IMR-90 (cell line): ENCODE data around the gene ACBD7. TPM values are rescaled to one million over a fixed set of nuclear protein-coding genes. Genes with fewer than 3 reads are reported as not detected.

Experiments used
- ATAC-seq: fragments of 200-7000 bp; cut with Tn5 transposase; 2 replicates; pipeline ENCODE4 v1.9.1; 2020; ENCODE audit warnings: low read depth, mild to moderate bottlenecking, moderate library complexity
- BruUV-seq: library from RNA; stranded (reverse); fragments of 400-500 nt; replicated peaks from 2 replicates; lab custom pipeline; 2021; lab: Mats Ljungman, UMichigan
- CTCF ChIA-PET: fragments of 300-600 bp; formaldehyde crosslinking; extraction: SDS; loops from one replicate; lab custom pipeline; 2021; ENCODE audit warnings: antibody characterized with exemption; lab: Yijun Ruan, JAX
- POLR2A ChIA-PET: fragments of 300-600 bp; sonication (Branson Sonifier 250); formaldehyde crosslinking; loops from one replicate; lab custom pipeline; 2022; ENCODE audit warnings: antibody characterized with exemption; ENCODE audit not compliant: unreplicated experiment; lab: Charles Lee
- DNase-seq: peaks from one replicate; pipeline ENCODE4 v3.0.0; 2013
- H2AFZ ChIP-seq: replicated peaks from 2 replicates; pipeline ENCODE3; 2013; ENCODE audit warnings: low read length, mild to moderate bottlenecking; ENCODE audit not compliant: poor library complexity
- H2AK5ac ChIP-seq: 2 replicates; pipeline ENCODE4 v1.6.1; 2013; ENCODE audit warnings: low read depth, low read length, inconsistent platforms
- H2AK9ac ChIP-seq: replicated peaks from 2 replicates; pipeline ENCODE3; 2013; ENCODE audit warnings: mild to moderate bottlenecking, low read depth, low read length, moderate library complexity; ENCODE audit not compliant: poor library complexity
- H2BK120ac ChIP-seq: 2 replicates; pipeline ENCODE4 v1.6.1; 2013; ENCODE audit warnings: low read depth, low read length, inconsistent platforms
- H2BK15ac ChIP-seq: 3 replicates; pipeline ENCODE4 v1.6.1; 2013; ENCODE audit warnings: low read depth, low read length, inconsistent platforms
- H2BK20ac ChIP-seq: 2 replicates; pipeline ENCODE4 v1.6.1; 2013; ENCODE audit warnings: low read depth, mild to moderate bottlenecking, inconsistent platforms, low read length, moderate library complexity
- H2BK5ac ChIP-seq: 2 replicates; pipeline ENCODE4 v1.6.1; 2013; ENCODE audit warnings: mild to moderate bottlenecking, low read depth, low read length, inconsistent platforms; ENCODE audit not compliant: poor library complexity, severe bottlenecking
- H3K14ac ChIP-seq: replicated peaks from 2 replicates; pipeline ENCODE4 v1.6.1; 2013; ENCODE audit warnings: low read depth, low read length, inconsistent platforms
- H3K18ac ChIP-seq: 2 replicates; pipeline ENCODE4 v1.6.1; 2013; ENCODE audit warnings: low read depth, low read length, control low read depth
- H3K23ac ChIP-seq: 2 replicates; pipeline ENCODE4 v1.6.1; 2013; ENCODE audit warnings: low read depth, low read length, inconsistent platforms
- H3K27ac ChIP-seq: 2 replicates; pipeline ENCODE4 v1.5.1; 2013; ENCODE audit warnings: mild to moderate bottlenecking, control low read depth, low read length; ENCODE audit not compliant: insufficient read depth
- H3K27me3 ChIP-seq: 2 replicates; pipeline ENCODE4 v1.6.1; 2013; ENCODE audit warnings: low read length; ENCODE audit not compliant: control insufficient read depth, insufficient read depth
- H3K36me3 ChIP-seq: 2 replicates; pipeline ENCODE4 v1.6.1; 2013; ENCODE audit warnings: low read length, mixed read lengths; ENCODE audit not compliant: control insufficient read depth, insufficient read depth
- H3K4ac ChIP-seq: 2 replicates; pipeline ENCODE4 v1.6.1; 2013; ENCODE audit warnings: low read depth, low read length, inconsistent platforms
- H3K4me1 ChIP-seq: 2 replicates; pipeline ENCODE4 v1.6.1; 2013; ENCODE audit warnings: low read length, mixed read lengths; ENCODE audit not compliant: control insufficient read depth, insufficient read depth
- H3K4me2 ChIP-seq: 2 replicates; pipeline ENCODE4 v1.6.1; 2013; ENCODE audit warnings: low read depth, mild to moderate bottlenecking, control low read depth, low read length, moderate library complexity
- H3K4me3 ChIP-seq: 2 replicates; pipeline ENCODE4 v1.5.1; 2013; ENCODE audit warnings: low read depth, mild to moderate bottlenecking, control low read depth, low read length, moderate library complexity; ENCODE audit not compliant: insufficient read depth
- H3K56ac ChIP-seq: 2 replicates; pipeline ENCODE4 v1.6.1; 2013; ENCODE audit warnings: low read length, inconsistent platforms; ENCODE audit not compliant: insufficient read depth; ENCODE audit errors: extremely low read depth
- H3K79me1 ChIP-seq, 2 experiments: 2 replicates each; pipeline ENCODE4 v1.6.1; 2013; ENCODE audit warnings: low read length in 2 of 2, inconsistent platforms in 1 of 2, low read depth in 1 of 2
- H3K9ac ChIP-seq: 2 replicates; pipeline ENCODE4 v1.6.1; 2013; ENCODE audit warnings: low read depth, low read length, control low read depth
- H3K9me1 ChIP-seq: 2 replicates; pipeline ENCODE4 v1.6.1; 2013; ENCODE audit warnings: low read length, inconsistent platforms; ENCODE audit not compliant: insufficient read depth
- H3K9me3 ChIP-seq: 2 replicates; pipeline ENCODE4 v1.6.1; 2013; ENCODE audit warnings: low read length; ENCODE audit not compliant: control insufficient read depth, insufficient read depth
- H4K20me1 ChIP-seq: 2 replicates; pipeline ENCODE4 v1.6.1; 2013; ENCODE audit warnings: low read length, inconsistent platforms; ENCODE audit not compliant: insufficient read depth
- H4K5ac ChIP-seq: 2 replicates; pipeline ENCODE4 v1.6.1; 2013; ENCODE audit warnings: mild to moderate bottlenecking, low read depth, low read length, control low read depth
- H4K8ac ChIP-seq, 2 experiments: 2 replicates each; pipeline ENCODE4 v1.6.1; 2013; ENCODE audit warnings: low read depth in 2 of 2, low read length in 2 of 2, control low read depth in 1 of 2, inconsistent platforms in 1 of 2
- H4K91ac ChIP-seq: 2 replicates; pipeline ENCODE4 v1.6.1; 2013; ENCODE audit warnings: low read depth, low read length, inconsistent platforms; ENCODE audit not compliant: insufficient read depth
- BHLHE40 ChIP-seq: fragments of 150-350 bp; IDR thresholded peaks from 2 replicates; pipeline ENCODE4 v1.6.1; 2016; ENCODE audit warnings: mild to moderate bottlenecking, low read depth, low read length
- CEBPB ChIP-seq: IDR thresholded peaks from 2 replicates; pipeline ENCODE4 v1.6.1; 2012; ENCODE audit warnings: low read depth, low read length, improper control_type of control experiment
- CHD1 ChIP-seq: IDR thresholded peaks from 2 replicates; pipeline ENCODE4 v1.6.1; 2012; ENCODE audit warnings: low read depth, low read length, improper control_type of control experiment
- FOS ChIP-seq: fragments of 150-350 bp; IDR thresholded peaks from 2 replicates; pipeline ENCODE4 v1.6.1; 2016; ENCODE audit warnings: low read depth, low read length
- MAFK ChIP-seq: IDR thresholded peaks from 2 replicates; pipeline ENCODE4 v1.6.1; 2012; ENCODE audit warnings: low read depth, low read length, improper control_type of control experiment
- MAZ ChIP-seq: IDR thresholded peaks from 2 replicates; pipeline ENCODE4 v1.6.1; 2012; ENCODE audit warnings: low read depth, mild to moderate bottlenecking, low read length, improper control_type of control experiment, moderate library complexity, borderline replicate concordance
- MXI1 ChIP-seq: IDR thresholded peaks from 2 replicates; pipeline ENCODE4 v1.6.1; 2012; ENCODE audit warnings: low read depth, mild to moderate bottlenecking, low read length, moderate library complexity, borderline replicate concordance
- NFE2L2 ChIP-seq: fragments of 150-350 bp; IDR thresholded peaks from 2 replicates; pipeline ENCODE4 v1.6.1; 2016; ENCODE audit warnings: low read depth, mild to moderate bottlenecking, low read length
- POLR2A ChIP-seq: IDR thresholded peaks from 2 replicates; pipeline ENCODE4 v1.6.1; 2012; ENCODE audit warnings: mild to moderate bottlenecking, low read depth, low read length
- RAD21 ChIP-seq: IDR thresholded peaks from 2 replicates; pipeline ENCODE4 v1.6.1; 2012; ENCODE audit warnings: low read length, improper control_type of control experiment
- RCOR1 ChIP-seq: IDR thresholded peaks from 2 replicates; pipeline ENCODE4 v1.6.1; 2012; ENCODE audit warnings: mild to moderate bottlenecking, low read length, improper control_type of control experiment; ENCODE audit not compliant: insufficient replicate concordance
- RFX5 ChIP-seq: IDR thresholded peaks from 2 replicates; pipeline ENCODE4 v1.8.0; 2012; ENCODE audit warnings: low read depth, mild to moderate bottlenecking, low read length, moderate library complexity
- SMC3 ChIP-seq: fragments of 150-350 bp; IDR thresholded peaks from 2 replicates; pipeline ENCODE4 v1.6.1; 2016; ENCODE audit warnings: low read depth, mild to moderate bottlenecking, antibody characterized with exemption, low read length, moderate library complexity
- WGBS, 2 experiments: methylation state at CpG; one replicate each; pipeline versions ENCODE4 v1.1.5 to v1.1.7; 2013; ENCODE audit warnings: missing lambda C conversion rate in 2 of 2; ENCODE audit not compliant: insufficient read length in 1 of 2; ENCODE audit errors: extremely low coverage in 2 of 2; 5-methylcytosine and 5-hydroxymethylcytosine counted together
- dilution Hi-C: fragments of 300-500 bp; cut with HindIII; formaldehyde crosslinking; loops from one replicate; pipeline ENCODE4 v1.14.3; 2018; ENCODE audit warnings: low sequenced_read_pairs; ENCODE audit not compliant: unreplicated experiment
- in situ Hi-C: fragments of 300-500 bp; cut with MboI; formaldehyde crosslinking; loops from 3 replicates; pipeline ENCODE4 v1.14.3; 2019; ENCODE audit warnings: low sequenced_read_pairs, inconsistent platforms, mixed read lengths
- intact Hi-C: fragments of 100-400 bp; cut with micrococcal nuclease; formaldehyde crosslinking; loops from 2 replicates; pipeline ENCODE4 v1.10.0; 2022
- polyA plus RNA-seq, 3 experiments: library from polyadenylated mRNA; depleted of rRNA; stranded (reverse); fragments of >200 nt; gene quantifications; 2 replicates each; pipeline ENCODE4 v1.2.3, GENCODE V29; 2012; ENCODE audit warnings: low replicate concordance in 1 of 3
- total RNA-seq: library from RNA; depleted of rRNA; stranded (reverse); fragments of >200 nt; gene quantifications from 2 replicates; pipeline ENCODE4 v1.2.3, GENCODE V29; 2012
- TF ChIP-seq, protein P1 (sequence below): conservative IDR thresholded peaks from 2 replicates; pipeline ENCODE4 v1.5.1; 2012; ENCODE audit warnings: mild to moderate bottlenecking, low read depth, low read length, improper control_type of control experiment
- TF ChIP-seq, protein P2 (sequence below): fragments of 150-350 bp; IDR thresholded peaks from 2 replicates; pipeline ENCODE4 v1.6.1; 2016; ENCODE audit warnings: low read depth, mild to moderate bottlenecking, low read length, moderate library complexity, borderline replicate concordance
- TF ChIP-seq, protein P3 (sequence below): fragments of 150-350 bp; IDR thresholded peaks from 2 replicates; pipeline ENCODE4 v1.6.1; 2017; ENCODE audit warnings: mild to moderate bottlenecking, antibody characterized with exemption, low read length, low read depth

Gene ACBD7
- total and polyA plus RNA-seq, 2 of the 4 experiments (the other 2 are of a cell fraction): 0.29 to 0.54 TPM

DNA sequence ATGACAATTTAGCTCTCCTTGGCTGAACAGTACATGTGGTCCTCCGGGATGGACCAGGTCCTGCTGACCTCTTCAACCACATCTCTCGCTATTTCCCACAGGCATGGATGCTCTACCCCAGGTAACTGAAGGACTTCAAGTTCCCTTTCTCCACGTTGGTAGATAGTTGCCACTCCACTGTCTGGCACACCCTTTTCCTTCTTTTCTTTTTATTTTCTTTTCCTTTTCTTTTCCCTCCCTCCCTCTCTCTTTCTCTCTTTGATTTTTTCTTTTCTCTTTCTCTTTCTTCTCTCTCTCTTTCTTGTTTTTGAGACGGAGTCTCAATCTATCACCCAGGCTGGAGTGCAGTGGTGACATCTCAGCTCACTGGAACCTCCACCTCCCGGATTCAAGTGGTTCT, 2.8 kb upstream of the ACBD7 start:
- no peak overlapping the region for H3K4ac ChIP-seq
- no peaks in the 10 kb centered on the region for H3K79me1 ChIP-seq
- H2AK5ac ChIP-seq: no peak overlapping the region
- no peaks in the 10 kb centered on the region for H3K9me3 ChIP-seq
- H3K4me3 ChIP-seq: no peak overlapping the region
- peaks cover under 1% of the 10 kb centered on the region; the same call in 1 of the 2 replicates for H3K9me1 ChIP-seq
- H3K36me3 ChIP-seq: no peaks in the 10 kb centered on the region
- ATAC-seq (no peak), DNase-seq (no peak)
- no peaks in the 10 kb centered on the region for H4K20me1 ChIP-seq
- H2BK15ac ChIP-seq: no peak overlapping the region
- H3K4me2 ChIP-seq: no peak overlapping the region
- no peak overlapping the region for H3K9ac ChIP-seq
- no peak overlapping the region for H2BK20ac ChIP-seq
- no peak overlapping the region for H2AK9ac ChIP-seq
- no peak overlapping the region for H4K8ac ChIP-seq
- in situ Hi-C loops: loop anchor here (25.0 kb wide), 1 partner anchor 579 kb away; no protein-coding TSS in a partner anchor
- H4K91ac ChIP-seq: no peak overlapping the region
- no peak overlapping the region for H3K18ac ChIP-seq
- TF ChIP-seq RFX5 (no peak), MXI1 (no peak), CEBPB (no peak), NFE2L2 (no peak), SMC3 (no peak), FOS (no peak), BHLHE40 (no peak), CHD1 (no peak), POLR2A (no peak), RCOR1 (no peak), RAD21 (no peak), MAFK (no peak), MAZ (no peak)
- TF ChIP-seq, protein P1, sequence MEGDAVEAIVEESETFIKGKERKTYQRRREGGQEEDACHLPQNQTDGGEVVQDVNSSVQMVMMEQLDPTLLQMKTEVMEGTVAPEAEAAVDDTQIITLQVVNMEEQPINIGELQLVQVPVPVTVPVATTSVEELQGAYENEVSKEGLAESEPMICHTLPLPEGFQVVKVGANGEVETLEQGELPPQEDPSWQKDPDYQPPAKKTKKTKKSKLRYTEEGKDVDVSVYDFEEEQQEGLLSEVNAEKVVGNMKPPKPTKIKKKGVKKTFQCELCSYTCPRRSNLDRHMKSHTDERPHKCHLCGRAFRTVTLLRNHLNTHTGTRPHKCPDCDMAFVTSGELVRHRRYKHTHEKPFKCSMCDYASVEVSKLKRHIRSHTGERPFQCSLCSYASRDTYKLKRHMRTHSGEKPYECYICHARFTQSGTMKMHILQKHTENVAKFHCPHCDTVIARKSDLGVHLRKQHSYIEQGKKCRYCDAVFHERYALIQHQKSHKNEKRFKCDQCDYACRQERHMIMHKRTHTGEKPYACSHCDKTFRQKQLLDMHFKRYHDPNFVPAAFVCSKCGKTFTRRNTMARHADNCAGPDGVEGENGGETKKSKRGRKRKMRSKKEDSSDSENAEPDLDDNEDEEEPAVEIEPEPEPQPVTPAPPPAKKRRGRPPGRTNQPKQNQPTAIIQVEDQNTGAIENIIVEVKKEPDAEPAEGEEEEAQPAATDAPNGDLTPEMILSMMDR: no peak
- TF ChIP-seq, protein P2, sequence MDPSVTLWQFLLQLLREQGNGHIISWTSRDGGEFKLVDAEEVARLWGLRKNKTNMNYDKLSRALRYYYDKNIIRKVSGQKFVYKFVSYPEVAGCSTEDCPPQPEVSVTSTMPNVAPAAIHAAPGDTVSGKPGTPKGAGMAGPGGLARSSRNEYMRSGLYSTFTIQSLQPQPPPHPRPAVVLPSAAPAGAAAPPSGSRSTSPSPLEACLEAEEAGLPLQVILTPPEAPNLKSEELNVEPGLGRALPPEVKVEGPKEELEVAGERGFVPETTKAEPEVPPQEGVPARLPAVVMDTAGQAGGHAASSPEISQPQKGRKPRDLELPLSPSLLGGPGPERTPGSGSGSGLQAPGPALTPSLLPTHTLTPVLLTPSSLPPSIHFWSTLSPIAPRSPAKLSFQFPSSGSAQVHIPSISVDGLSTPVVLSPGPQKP: no peak
- TF ChIP-seq, protein P3, sequence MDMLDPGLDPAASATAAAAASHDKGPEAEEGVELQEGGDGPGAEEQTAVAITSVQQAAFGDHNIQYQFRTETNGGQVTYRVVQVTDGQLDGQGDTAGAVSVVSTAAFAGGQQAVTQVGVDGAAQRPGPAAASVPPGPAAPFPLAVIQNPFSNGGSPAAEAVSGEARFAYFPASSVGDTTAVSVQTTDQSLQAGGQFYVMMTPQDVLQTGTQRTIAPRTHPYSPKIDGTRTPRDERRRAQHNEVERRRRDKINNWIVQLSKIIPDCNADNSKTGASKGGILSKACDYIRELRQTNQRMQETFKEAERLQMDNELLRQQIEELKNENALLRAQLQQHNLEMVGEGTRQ: no peak
- H3K4me1 ChIP-seq: no peaks in the 10 kb centered on the region
- H4K5ac ChIP-seq: no peak overlapping the region
- no peaks in the 10 kb centered on the region for H3K27me3 ChIP-seq
- 96% methylated on average over 3 of the region's 5 CpGs; no CpG with 5 or more reads in 1 of the 2 experiments for WGBS, 2 experiments
- no peak overlapping the region for H3K14ac ChIP-seq
- ChIA-PET CTCF (no interaction called here), POLR2A (no interaction called here)
- no peak overlapping the region for H2BK120ac ChIP-seq
- no peak overlapping the region for H3K56ac ChIP-seq
- dilution Hi-C loops: no loop called here
- no peak overlapping the region for H2BK5ac ChIP-seq
- H2AFZ ChIP-seq: no peak overlapping the region
- intact Hi-C loops: no loop called here
- no peak overlapping the region for H3K23ac ChIP-seq
- BruUV-seq: no TSS peak
- no peak overlapping the region for H3K27ac ChIP-seq
